SK-N-SH (cell line): ENCODE data around the gene GRIK1. TPM values are rescaled to one million over a fixed set of nuclear protein-coding genes. Genes with fewer than 3 reads are reported as not detected.

Experiments used
- CTCF ChIA-PET: fragments of 300-600, 350-600 bp; formaldehyde crosslinking; extraction: SDS; loops from one replicate; lab custom pipeline; 2021; lab: Yijun Ruan, JAX
- POLR2A ChIA-PET: fragments of 350-600 bp; sonication (Branson Sonifier 250); formaldehyde crosslinking; extraction: SDS; loops from one replicate; lab custom pipeline; 2020; ENCODE audit warnings: antibody characterized with exemption, inconsistent platforms; lab: Yijun Ruan, JAX
- DNase-seq: peaks from one replicate; pipeline ENCODE4 v3.0.0; 2012
- H2AFZ ChIP-seq: fragments of 200-600 bp; sonication (generic); 2 replicates; pipeline ENCODE4 v1.8.1; 2016; ENCODE audit warnings: antibody characterized with exemption, mild to moderate bottlenecking, low read depth
- H3F3A ChIP-seq: fragments of 200-600 bp; sonication (generic); replicated peaks from 2 replicates; pipeline ENCODE3; 2016; ENCODE audit warnings: antibody characterized with exemption, mild to moderate bottlenecking; ENCODE audit not compliant: insufficient read depth
- H3K27ac ChIP-seq, 2 experiments: fragments of 200-500 bp in 1 of 2; fragments of 200-600 bp in 1 of 2; sonication (Bioruptor generic) in 1 of 2; sonication (generic), shearing (Covaris generic) in 1 of 2; 2 replicates each; pipeline versions ENCODE4 v1.5.1 to v1.6.1; 2014 to 2016; ENCODE audit warnings: low read depth in 2 of 2, inconsistent platforms in 1 of 2, low read length in 1 of 2, mild to moderate bottlenecking in 1 of 2, mixed read lengths in 1 of 2
- H3K27me3 ChIP-seq: fragments of 200-600 bp; sonication (generic), shearing (Covaris generic); 2 replicates; pipeline ENCODE4 v1.6.1; 2016; ENCODE audit warnings: mixed run types; ENCODE audit not compliant: insufficient read depth
- H3K36me3 ChIP-seq, 2 experiments: fragments of 200-500 bp in 1 of 2; fragments of 200-600 bp in 1 of 2; sonication (Bioruptor generic) in 1 of 2; sonication (generic) in 1 of 2; replicated peaks in 1 of 2; 2 replicates each; pipeline versions ENCODE3 to v1.5.1; 2014 to 2016; ENCODE audit warnings: low read length in 1 of 2, mild to moderate bottlenecking in 1 of 2; ENCODE audit not compliant: insufficient read depth in 2 of 2, control insufficient read depth in 1 of 2
- H3K4me1 ChIP-seq, 2 experiments: fragments of 200-500 bp in 1 of 2; fragments of 200-600 bp in 1 of 2; sonication (Bioruptor generic) in 1 of 2; sonication (generic), shearing (Covaris generic) in 1 of 2; 2 replicates each; pipeline versions ENCODE4 v1.5.1 to v1.6.1; 2014 to 2016; ENCODE audit warnings: low read depth in 1 of 2, low read length in 1 of 2, mixed run types in 1 of 2; ENCODE audit not compliant: insufficient read depth in 2 of 2, control insufficient read depth in 1 of 2
- H3K4me2 ChIP-seq: fragments of 200-600 bp; sonication (generic), shearing (Covaris generic); 2 replicates; pipeline ENCODE4 v1.6.1; 2017; ENCODE audit warnings: mixed run types
- H3K4me3 ChIP-seq, 2 experiments: fragments of 200-500 bp in 1 of 2; fragments of 200-600 bp in 1 of 2; sonication (Bioruptor generic) in 1 of 2; sonication (generic), shearing (Covaris generic) in 1 of 2; 2 replicates each; pipeline versions ENCODE4 v1.5.1 to v1.8.1; 2014 to 2016; ENCODE audit warnings: low read depth in 2 of 2, inconsistent platforms in 1 of 2, low read length in 1 of 2, mild to moderate bottlenecking in 1 of 2, mixed read lengths in 1 of 2, moderate library complexity in 1 of 2
- H3K79me2 ChIP-seq: fragments of 200-600 bp; sonication (generic); 2 replicates; pipeline ENCODE4 v1.8.1; 2017; ENCODE audit warnings: mild to moderate bottlenecking; ENCODE audit not compliant: insufficient read depth
- H3K9ac ChIP-seq: fragments of 200-600 bp; sonication (generic); 2 replicates; pipeline ENCODE4 v1.6.1; 2017; ENCODE audit warnings: mixed run types
- H3K9me2 ChIP-seq: fragments of 200-600 bp; sonication (generic); 2 replicates; pipeline ENCODE4 v1.6.1; 2017; ENCODE audit warnings: mixed run types
- H3K9me3 ChIP-seq: fragments of 200-600 bp; sonication (generic); 2 replicates; pipeline ENCODE4 v1.6.1; 2017; ENCODE audit warnings: mixed run types, mild to moderate bottlenecking, moderate library complexity
- H4K20me1 ChIP-seq: fragments of 200-600 bp; sonication (generic); 2 replicates; pipeline ENCODE4 v1.6.1; 2017; ENCODE audit warnings: mild to moderate bottlenecking, mixed run types; ENCODE audit not compliant: insufficient read depth
- CHD2 ChIP-seq: fragments of 150-350 bp; IDR thresholded peaks from 2 replicates; pipeline ENCODE4 v1.6.1; 2018; ENCODE audit warnings: low read length; ENCODE audit not compliant: partially characterized antibody
- EZH2phosphoT487 ChIP-seq: fragments of 200-600 bp; sonication (generic); IDR thresholded peaks from 2 replicates; pipeline ENCODE4 v1.6.1; 2017; ENCODE audit warnings: low read depth, mixed run types, mild to moderate bottlenecking, antibody characterized with exemption, moderate library complexity, borderline replicate concordance
- FOSL2 ChIP-seq: IDR thresholded peaks from 2 replicates; pipeline ENCODE4 v1.4.0; 2012; ENCODE audit warnings: low read depth, mild to moderate bottlenecking, moderate library complexity, borderline replicate concordance
- FOXM1 ChIP-seq: IDR thresholded peaks from 2 replicates; pipeline ENCODE4 v1.4.0; 2012; ENCODE audit warnings: low read depth, mild to moderate bottlenecking
- GATA2 ChIP-seq: sonication (generic); formaldehyde crosslinking; IDR thresholded peaks from 2 replicates; pipeline ENCODE4 v1.5.0; 2020; ENCODE audit warnings: mild to moderate bottlenecking, missing genetic modification reagents
- JUND ChIP-seq: IDR thresholded peaks from 2 replicates; pipeline ENCODE4 v1.4.0; 2012
- NRF1 ChIP-seq: IDR thresholded peaks from 2 replicates; pipeline ENCODE4 v1.6.1; 2012; ENCODE audit warnings: low read depth, mild to moderate bottlenecking, low read length
- POLR2AphosphoS5 ChIP-seq: IDR thresholded peaks from 2 replicates; pipeline ENCODE4 v1.6.1; 2012; ENCODE audit warnings: low read depth, low read length
- RCOR1 ChIP-seq: fragments of 150-350 bp; IDR thresholded peaks from 2 replicates; pipeline ENCODE4 v1.6.1; 2017; ENCODE audit warnings: antibody characterized with exemption, low read length
- RFX5 ChIP-seq: IDR thresholded peaks from 2 replicates; pipeline ENCODE4 v1.6.1; 2012; ENCODE audit warnings: mild to moderate bottlenecking, improper control_type of control experiment, low read length
- SIN3A ChIP-seq: IDR thresholded peaks from 2 replicates; pipeline ENCODE4 v1.6.1; 2012; ENCODE audit warnings: low read depth, mild to moderate bottlenecking, low read length, moderate library complexity, borderline replicate concordance
- TEAD4 ChIP-seq: IDR thresholded peaks from 2 replicates; pipeline ENCODE4 v1.4.0; 2012; ENCODE audit warnings: mild to moderate bottlenecking, borderline replicate concordance; ENCODE audit not compliant: insufficient read depth
- YY1 ChIP-seq: IDR thresholded peaks from 2 replicates; pipeline ENCODE4 v1.4.0; 2012; ENCODE audit warnings: low read depth, mild to moderate bottlenecking
- WGBS: methylation state at CpG from one replicate; pipeline ENCODE4 v1.1.6; 2017; ENCODE audit warnings: low lambda C conversion rate; 5-methylcytosine and 5-hydroxymethylcytosine counted together
- polyA plus RNA-seq, 3 experiments: library from polyadenylated mRNA; depleted of rRNA; stranded (reverse); fragments of >200 nt; gene quantifications; 2 replicates each; pipeline ENCODE4 v1.2.3, GENCODE V29; 2012
- TF ChIP-seq, protein P1 (sequence below): IDR thresholded peaks from 2 replicates; pipeline ENCODE4; 2012
- TF ChIP-seq, protein P2 (sequence below): IDR thresholded peaks from 2 replicates; pipeline ENCODE4 v1.4.0; 2012; ENCODE audit warnings: low read depth, borderline replicate concordance
- TF ChIP-seq, protein P3 (sequence below): IDR thresholded peaks from 2 replicates; pipeline ENCODE4 v1.4.0; 2012; ENCODE audit warnings: low read depth
- TF ChIP-seq, protein P4 (sequence below): IDR thresholded peaks from 2 replicates; pipeline ENCODE4 v1.4.0; 2012; ENCODE audit warnings: low read depth, borderline replicate concordance
- TF ChIP-seq, protein P5 (sequence below): fragments of 200-600 bp; sonication (generic); IDR thresholded peaks from 2 replicates; pipeline ENCODE4 v1.6.1; 2017; ENCODE audit warnings: antibody characterized with exemption, mild to moderate bottlenecking, moderate library complexity
- TF ChIP-seq, protein P6 (sequence below): fragments of 150-350 bp; IDR thresholded peaks from 2 replicates; pipeline ENCODE4 v1.6.1; 2017; ENCODE audit warnings: antibody characterized with exemption, low read length, low read depth, borderline replicate concordance
- TF ChIP-seq, protein P7 (sequence below): IDR thresholded peaks from 2 replicates; pipeline ENCODE4 v1.6.1; 2012; ENCODE audit warnings: mild to moderate bottlenecking, low read depth, low read length, moderate library complexity

The GRIK1 gene
- polyA plus RNA-seq, 1 of the 3 experiments (the other 2 are of a cell fraction), result not detected

DNA sequence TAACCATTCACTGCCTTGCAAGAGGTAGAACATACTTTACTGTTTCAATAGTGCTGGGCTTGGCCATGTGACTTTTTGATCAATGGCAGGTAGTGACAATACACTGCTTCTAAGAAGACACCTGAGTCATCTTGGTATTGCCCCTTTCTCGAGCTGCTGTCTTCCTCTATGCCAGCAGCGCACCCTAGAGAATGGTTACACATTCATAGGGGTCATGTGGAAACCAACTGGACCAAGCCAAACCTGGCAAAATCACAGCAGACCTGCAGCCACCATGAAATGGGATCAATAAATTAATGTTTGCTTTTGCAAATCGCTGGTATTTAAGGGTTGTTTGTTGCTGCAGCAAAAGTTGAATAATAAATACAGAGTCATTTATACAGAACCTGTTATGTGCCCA is 122.3 kb downstream of the GRIK1 start:
- Histone ChIP-seq H3K4me3 (no peak overlapping the region), H3K27me3 (peaks cover 11% of the 10 kb centered on the region; the same call in 1 of the 2 replicates), H3F3A (no peaks in the 10 kb centered on the region)
- WGBS, result 6% methylated on average over 3 of the region's 3 CpGs
- no peak for TF ChIP-seq RFX5
- TF ChIP-seq, protein P1, sequence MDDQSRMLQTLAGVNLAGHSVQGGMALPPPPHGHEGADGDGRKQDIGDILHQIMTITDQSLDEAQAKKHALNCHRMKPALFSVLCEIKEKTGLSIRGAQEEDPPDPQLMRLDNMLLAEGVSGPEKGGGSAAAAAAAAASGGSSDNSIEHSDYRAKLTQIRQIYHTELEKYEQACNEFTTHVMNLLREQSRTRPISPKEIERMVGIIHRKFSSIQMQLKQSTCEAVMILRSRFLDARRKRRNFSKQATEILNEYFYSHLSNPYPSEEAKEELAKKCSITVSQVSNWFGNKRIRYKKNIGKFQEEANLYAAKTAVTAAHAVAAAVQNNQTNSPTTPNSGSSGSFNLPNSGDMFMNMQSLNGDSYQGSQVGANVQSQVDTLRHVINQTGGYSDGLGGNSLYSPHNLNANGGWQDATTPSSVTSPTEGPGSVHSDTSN, result no peak
- TF ChIP-seq YY1, result no peak
- TF ChIP-seq RCOR1, result no peak
- no peak for TF ChIP-seq GATA2 (CRISPR knock-in tag)
- TF ChIP-seq FOSL2, result no peak
- TF ChIP-seq EZH2phosphoT487, result no peak
- TF ChIP-seq FOXM1, result no peak
- TF ChIP-seq POLR2AphosphoS5, result no peak
- TF ChIP-seq, protein P2, sequence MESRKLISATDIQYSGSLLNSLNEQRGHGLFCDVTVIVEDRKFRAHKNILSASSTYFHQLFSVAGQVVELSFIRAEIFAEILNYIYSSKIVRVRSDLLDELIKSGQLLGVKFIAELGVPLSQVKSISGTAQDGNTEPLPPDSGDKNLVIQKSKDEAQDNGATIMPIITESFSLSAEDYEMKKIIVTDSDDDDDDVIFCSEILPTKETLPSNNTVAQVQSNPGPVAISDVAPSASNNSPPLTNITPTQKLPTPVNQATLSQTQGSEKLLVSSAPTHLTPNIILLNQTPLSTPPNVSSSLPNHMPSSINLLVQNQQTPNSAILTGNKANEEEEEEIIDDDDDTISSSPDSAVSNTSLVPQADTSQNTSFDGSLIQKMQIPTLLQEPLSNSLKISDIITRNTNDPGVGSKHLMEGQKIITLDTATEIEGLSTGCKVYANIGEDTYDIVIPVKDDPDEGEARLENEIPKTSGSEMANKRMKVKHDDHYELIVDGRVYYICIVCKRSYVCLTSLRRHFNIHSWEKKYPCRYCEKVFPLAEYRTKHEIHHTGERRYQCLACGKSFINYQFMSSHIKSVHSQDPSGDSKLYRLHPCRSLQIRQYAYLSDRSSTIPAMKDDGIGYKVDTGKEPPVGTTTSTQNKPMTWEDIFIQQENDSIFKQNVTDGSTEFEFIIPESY, result no peak
- TF ChIP-seq, protein P3, sequence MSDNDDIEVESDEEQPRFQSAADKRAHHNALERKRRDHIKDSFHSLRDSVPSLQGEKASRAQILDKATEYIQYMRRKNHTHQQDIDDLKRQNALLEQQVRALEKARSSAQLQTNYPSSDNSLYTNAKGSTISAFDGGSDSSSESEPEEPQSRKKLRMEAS, result no peak
- TF ChIP-seq CHD2, result no peak
- TF ChIP-seq, protein P4, sequence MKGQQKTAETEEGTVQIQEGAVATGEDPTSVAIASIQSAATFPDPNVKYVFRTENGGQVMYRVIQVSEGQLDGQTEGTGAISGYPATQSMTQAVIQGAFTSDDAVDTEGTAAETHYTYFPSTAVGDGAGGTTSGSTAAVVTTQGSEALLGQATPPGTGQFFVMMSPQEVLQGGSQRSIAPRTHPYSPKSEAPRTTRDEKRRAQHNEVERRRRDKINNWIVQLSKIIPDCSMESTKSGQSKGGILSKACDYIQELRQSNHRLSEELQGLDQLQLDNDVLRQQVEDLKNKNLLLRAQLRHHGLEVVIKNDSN, result no peak
- no peak for TF ChIP-seq TEAD4
- no peak for TF ChIP-seq NRF1
- TF ChIP-seq, protein P5, sequence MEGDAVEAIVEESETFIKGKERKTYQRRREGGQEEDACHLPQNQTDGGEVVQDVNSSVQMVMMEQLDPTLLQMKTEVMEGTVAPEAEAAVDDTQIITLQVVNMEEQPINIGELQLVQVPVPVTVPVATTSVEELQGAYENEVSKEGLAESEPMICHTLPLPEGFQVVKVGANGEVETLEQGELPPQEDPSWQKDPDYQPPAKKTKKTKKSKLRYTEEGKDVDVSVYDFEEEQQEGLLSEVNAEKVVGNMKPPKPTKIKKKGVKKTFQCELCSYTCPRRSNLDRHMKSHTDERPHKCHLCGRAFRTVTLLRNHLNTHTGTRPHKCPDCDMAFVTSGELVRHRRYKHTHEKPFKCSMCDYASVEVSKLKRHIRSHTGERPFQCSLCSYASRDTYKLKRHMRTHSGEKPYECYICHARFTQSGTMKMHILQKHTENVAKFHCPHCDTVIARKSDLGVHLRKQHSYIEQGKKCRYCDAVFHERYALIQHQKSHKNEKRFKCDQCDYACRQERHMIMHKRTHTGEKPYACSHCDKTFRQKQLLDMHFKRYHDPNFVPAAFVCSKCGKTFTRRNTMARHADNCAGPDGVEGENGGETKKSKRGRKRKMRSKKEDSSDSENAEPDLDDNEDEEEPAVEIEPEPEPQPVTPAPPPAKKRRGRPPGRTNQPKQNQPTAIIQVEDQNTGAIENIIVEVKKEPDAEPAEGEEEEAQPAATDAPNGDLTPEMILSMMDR, result no peak
- TF ChIP-seq, protein P6, sequence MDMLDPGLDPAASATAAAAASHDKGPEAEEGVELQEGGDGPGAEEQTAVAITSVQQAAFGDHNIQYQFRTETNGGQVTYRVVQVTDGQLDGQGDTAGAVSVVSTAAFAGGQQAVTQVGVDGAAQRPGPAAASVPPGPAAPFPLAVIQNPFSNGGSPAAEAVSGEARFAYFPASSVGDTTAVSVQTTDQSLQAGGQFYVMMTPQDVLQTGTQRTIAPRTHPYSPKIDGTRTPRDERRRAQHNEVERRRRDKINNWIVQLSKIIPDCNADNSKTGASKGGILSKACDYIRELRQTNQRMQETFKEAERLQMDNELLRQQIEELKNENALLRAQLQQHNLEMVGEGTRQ, result no peak
- no peak for TF ChIP-seq JUND
- TF ChIP-seq SIN3A, result no peak
- TF ChIP-seq, protein P7, sequence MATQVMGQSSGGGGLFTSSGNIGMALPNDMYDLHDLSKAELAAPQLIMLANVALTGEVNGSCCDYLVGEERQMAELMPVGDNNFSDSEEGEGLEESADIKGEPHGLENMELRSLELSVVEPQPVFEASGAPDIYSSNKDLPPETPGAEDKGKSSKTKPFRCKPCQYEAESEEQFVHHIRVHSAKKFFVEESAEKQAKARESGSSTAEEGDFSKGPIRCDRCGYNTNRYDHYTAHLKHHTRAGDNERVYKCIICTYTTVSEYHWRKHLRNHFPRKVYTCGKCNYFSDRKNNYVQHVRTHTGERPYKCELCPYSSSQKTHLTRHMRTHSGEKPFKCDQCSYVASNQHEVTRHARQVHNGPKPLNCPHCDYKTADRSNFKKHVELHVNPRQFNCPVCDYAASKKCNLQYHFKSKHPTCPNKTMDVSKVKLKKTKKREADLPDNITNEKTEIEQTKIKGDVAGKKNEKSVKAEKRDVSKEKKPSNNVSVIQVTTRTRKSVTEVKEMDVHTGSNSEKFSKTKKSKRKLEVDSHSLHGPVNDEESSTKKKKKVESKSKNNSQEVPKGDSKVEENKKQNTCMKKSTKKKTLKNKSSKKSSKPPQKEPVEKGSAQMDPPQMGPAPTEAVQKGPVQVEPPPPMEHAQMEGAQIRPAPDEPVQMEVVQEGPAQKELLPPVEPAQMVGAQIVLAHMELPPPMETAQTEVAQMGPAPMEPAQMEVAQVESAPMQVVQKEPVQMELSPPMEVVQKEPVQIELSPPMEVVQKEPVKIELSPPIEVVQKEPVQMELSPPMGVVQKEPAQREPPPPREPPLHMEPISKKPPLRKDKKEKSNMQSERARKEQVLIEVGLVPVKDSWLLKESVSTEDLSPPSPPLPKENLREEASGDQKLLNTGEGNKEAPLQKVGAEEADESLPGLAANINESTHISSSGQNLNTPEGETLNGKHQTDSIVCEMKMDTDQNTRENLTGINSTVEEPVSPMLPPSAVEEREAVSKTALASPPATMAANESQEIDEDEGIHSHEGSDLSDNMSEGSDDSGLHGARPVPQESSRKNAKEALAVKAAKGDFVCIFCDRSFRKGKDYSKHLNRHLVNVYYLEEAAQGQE, result no peak
- TF ChIP-seq, all 33 proteins: peak for 0
- H3K9ac ChIP-seq, result no peak overlapping the region
- DNase-seq, result no peak
- no peaks in the 10 kb centered on the region for H3K36me3 ChIP-seq
- no peak overlapping the region for H3K4me2 ChIP-seq
- H2AFZ ChIP-seq, result no peak overlapping the region
- no peak overlapping the region for H3K27ac ChIP-seq
- H3K4me1 ChIP-seq, result no peaks in the 10 kb centered on the region
- H3K79me2 ChIP-seq, result no peaks in the 10 kb centered on the region
- POLR2A ChIA-PET, result no interaction called here
- H3K9me2 ChIP-seq, result no peaks in the 10 kb centered on the region
- H4K20me1 ChIP-seq, result no peaks in the 10 kb centered on the region
- CTCF ChIA-PET, result no interaction called here
- H3K9me3 ChIP-seq, result no peaks in the 10 kb centered on the region
